ENCODE results near the gene CTAGE9. TPM values are rescaled to one million over a fixed set of nuclear protein-coding genes. Genes with fewer than 3 reads are reported as not detected.
"Not testable (repeated sequence)": the region's sequence is repeated elsewhere in the genome, so short reads cannot be mapped to it uniquely, and the experiment has no call there.

The CTAGE9 gene
- total and polyA plus RNA-seq, 2 donors (not counting 1 experiment from before 2014, with no cell fraction given), result not detected

GRCh38 chr6:131700851-131701250 lies 10.0 kb downstream of the CTAGE9 start:
- intact Hi-C loops (cut with micrococcal nuclease); H3K79me2 ChIP-seq (ENCODE audit: control insufficient read depth, insufficient read depth, low read length); H3K9me3 ChIP-seq (ENCODE audit: control extremely low read depth in 1 of 3, control insufficient read depth in 2 of 3, insufficient read depth in 1 of 3, low read length in 2 of 3); H3K4me1 ChIP-seq (ENCODE audit: control insufficient read depth in 2 of 2, insufficient read depth in 2 of 2, low read length in 2 of 2); H3K27ac ChIP-seq (ENCODE audit: low read length in 2 of 2); H3K9ac ChIP-seq (ENCODE audit: low read length); H3K27ac Mint-ChIP-seq; H3K36me3 ChIP-seq (replicated peaks in 1 of 2; ENCODE audit: control extremely low read depth in 1 of 2, control insufficient read depth in 1 of 2, extremely low read depth in 1 of 2, insufficient read depth in 2 of 2, low read length in 1 of 2); H3K4me3 Mint-ChIP-seq; H3K27me3 ChIP-seq (replicated peaks in 1 of 4; ENCODE audit: control extremely low read depth in 1 of 4, control insufficient read depth in 3 of 4, insufficient read depth in 4 of 4, low read length in 3 of 4); H3K4me2 ChIP-seq (replicated peaks; ENCODE audit: low read depth, low read length, poor library complexity, severe bottlenecking); DNase-seq; H3K4me3 ChIP-seq (ENCODE audit: control extremely low read depth in 1 of 5, extremely low read depth in 1 of 5, insufficient read depth in 1 of 5, low read depth in 2 of 5, low read length in 4 of 5); CTCF ChIA-PET; POLR2A ChIA-PET; ATAC-seq (ENCODE audit: low read depth); H3K27me3 Mint-ChIP-seq; H2AFZ ChIP-seq (ENCODE audit: insufficient read depth, low read depth, low read length, poor library complexity, severe bottlenecking); H4K20me1 ChIP-seq (ENCODE audit: control insufficient read depth, insufficient read depth, low read length, poor library complexity, severe bottlenecking); H3K4me1 Mint-ChIP-seq; H3K9me3 Mint-ChIP-seq (ENCODE audit: insufficient read depth): not testable (repeated sequence)
- WGBS (ENCODE audit: insufficient coverage), result no CpG with 5 or more reads among the region's 14 CpGs

- POLR2A ChIA-PET, result no interaction called here
- CTCF ChIA-PET, result interaction anchor here (4.2 kb wide), 1 partner anchor 213 kb away, joined by 72 read pairs; no protein-coding TSS in a partner anchor
- no peak overlapping the region for H3K27ac ChIP-seq (ENCODE audit: low read length in 2 of 2)
- H2AFZ ChIP-seq (ENCODE audit: insufficient read depth, low read depth, low read length, poor library complexity, severe bottlenecking), result no peak overlapping the region
- Mint-ChIP-seq H3K4me1 (peaks cover 3% of the 10 kb centered on the region), H3K27me3 (no peaks in the 10 kb centered on the region), H3K4me3 (no peak overlapping the region), H3K27ac (no peak overlapping the region), H3K9me3 (ENCODE audit: insufficient read depth) (no peaks in the 10 kb centered on the region)
- no peak for ATAC-seq (ENCODE audit: low read depth)
- H3K9me3 ChIP-seq (ENCODE audit: control extremely low read depth in 1 of 3, control insufficient read depth in 2 of 3, insufficient read depth in 1 of 3, low read length in 2 of 3), result no peaks in the 10 kb centered on the region
- H3K36me3 ChIP-seq (replicated peaks in 1 of 2; ENCODE audit: control extremely low read depth in 1 of 2, control insufficient read depth in 1 of 2, extremely low read depth in 1 of 2, insufficient read depth in 2 of 2, low read length in 1 of 2), result no peaks in the 10 kb centered on the region
- no peaks in the 10 kb centered on the region for H3K79me2 ChIP-seq (ENCODE audit: control insufficient read depth, insufficient read depth, low read length)
- peaks cover 0 to 4% of the 10 kb centered on the region in 2 donors for H3K4me1 ChIP-seq (ENCODE audit: control insufficient read depth in 2 of 2, insufficient read depth in 2 of 2, low read length in 2 of 2)
- 97% methylated on average over 6 of the region's 7 CpGs for WGBS (ENCODE audit: insufficient coverage)
- H3K4me2 ChIP-seq (replicated peaks; ENCODE audit: low read depth, low read length, poor library complexity, severe bottlenecking), result no peak overlapping the region
- no peak for TF ChIP-seq CTCF (IDR thresholded peaks at IDR 0.05)
- no peak for TF ChIP-seq EZH2 (IDR thresholded peaks at IDR 0.05; ENCODE audit: borderline replicate concordance, insufficient read depth, low read depth, low read length, poor library complexity, severe bottlenecking)
- no peaks in the 10 kb centered on the region for H3K27me3 ChIP-seq (replicated peaks in 1 of 4; ENCODE audit: control extremely low read depth in 1 of 4, control insufficient read depth in 3 of 4, insufficient read depth in 4 of 4, low read length in 3 of 4)
- no peak overlapping the region for H3K4me3 ChIP-seq (ENCODE audit: control extremely low read depth in 1 of 5, extremely low read depth in 1 of 5, insufficient read depth in 1 of 5, low read depth in 2 of 5, low read length in 4 of 5)
- no peak overlapping the region for H3K9ac ChIP-seq (ENCODE audit: low read length)
- no peaks in the 10 kb centered on the region for H4K20me1 ChIP-seq (ENCODE audit: control insufficient read depth, insufficient read depth, low read length, poor library complexity, severe bottlenecking)
- intact Hi-C loops (cut with micrococcal nuclease), result no loop called here
- no peak for DNase-seq
Measured at GRCh38 chr6:131696956-131697355, 13.9 kb downstream of the CTAGE9 start.
